Natural killer cell (primary cell): ENCODE data around the gene ERICH3. TPM values are rescaled to one million over a fixed set of nuclear protein-coding genes. Genes with fewer than 3 reads are reported as not detected.

Experiments
- ATAC-seq, 3 donors: fragments of 150-1000 bp in 2 of 3; fragments of 200-7000 bp in 1 of 3; cut with Tn5 transposase; 1 replicate in 1 of 3; 2 replicates in 2 of 3; pipeline ENCODE4 v1.10.0; 2021; ENCODE audit warnings: mild to moderate bottlenecking in 2 of 3, moderate library complexity in 2 of 3
- DNase-seq, 2 donors: peaks; one replicate each; pipeline versions ENCODE4 v3.0.0 to v3.0.0-alpha.2; 2013 to 2021; ENCODE audit warnings: mixed read lengths in 1 of 2
- H3K27ac ChIP-seq: one replicate; pipeline ENCODE4 v1.5.1; 2013; ENCODE audit warnings: mild to moderate bottlenecking, low read length
- H3K27me3 ChIP-seq: one replicate; pipeline ENCODE4 v1.6.1; 2013; ENCODE audit warnings: low read length; ENCODE audit not compliant: control insufficient read depth, insufficient read depth
- H3K36me3 ChIP-seq: one replicate; pipeline ENCODE4 v1.6.1; 2013; ENCODE audit warnings: low read length; ENCODE audit not compliant: control insufficient read depth, insufficient read depth
- H3K4me1 ChIP-seq: one replicate; pipeline ENCODE4 v1.6.1; 2013; ENCODE audit warnings: low read length; ENCODE audit not compliant: control insufficient read depth, insufficient read depth
- H3K4me3 ChIP-seq: one replicate; pipeline ENCODE4 v1.5.1; 2013; ENCODE audit warnings: low read length
- H3K9me3 ChIP-seq: one replicate; pipeline ENCODE4 v1.6.1; 2013; ENCODE audit warnings: low read length; ENCODE audit not compliant: control insufficient read depth, insufficient read depth
- H3K27ac Mint-ChIP-seq, 2 donors: one replicate each; pipeline ENCODE4 v1.8.0; 2022; ENCODE audit warnings: mild to moderate bottlenecking in 2 of 2, mixed read lengths in 2 of 2, moderate library complexity in 1 of 2
- H3K27me3 Mint-ChIP-seq, 2 donors: one replicate each; pipeline ENCODE4 v1.8.0; 2022; ENCODE audit warnings: low read depth in 2 of 2, mixed read lengths in 2 of 2
- H3K36me3 Mint-ChIP-seq: one replicate; pipeline ENCODE4 v1.8.0; 2022; ENCODE audit warnings: mixed read lengths
- H3K4me1 Mint-ChIP-seq, 2 donors: one replicate each; pipeline ENCODE4 v1.8.0; 2022; ENCODE audit warnings: mixed read lengths in 2 of 2
- H3K4me3 Mint-ChIP-seq: one replicate; pipeline ENCODE4 v1.8.0; 2022; ENCODE audit warnings: mild to moderate bottlenecking, moderate library complexity, mixed read lengths
- H3K9me3 Mint-ChIP-seq, 2 donors: one replicate each; pipeline ENCODE4 v1.8.0; 2022; ENCODE audit warnings: mixed read lengths in 2 of 2
- WGBS: methylation state at CpG from one replicate; pipeline ENCODE4 v1.1.7; 2013; ENCODE audit warnings: missing lambda C conversion rate; ENCODE audit not compliant: insufficient coverage; 5-methylcytosine and 5-hydroxymethylcytosine counted together
- intact Hi-C: fragments of 100-400 bp; cut with micrococcal nuclease; formaldehyde crosslinking; loops from one replicate; pipeline ENCODE4 v1.14.2; 2022
- total RNA-seq, 4 donors: library from RNA; stranded (reverse); fragments of 120-200 nt in 1 of 4; gene quantifications; one replicate each; pipeline versions ENCODE4 v1.2.3 to v1.2.4, GENCODE V29; 2013 to 2022
- TF ChIP-seq, protein P1 (sequence below): fragments of 200-600 bp; IDR thresholded peaks from one replicate; pipeline ENCODE4 v1.8.0; 2022; ENCODE audit warnings: antibody characterized with exemption

The ERICH3 gene
- total RNA-seq, 3 donors from 2014 or later (not counting 1 experiment from before 2014, with no cell fraction given) = 0.64 to 1.0 (median 0.68) TPM

DNA sequence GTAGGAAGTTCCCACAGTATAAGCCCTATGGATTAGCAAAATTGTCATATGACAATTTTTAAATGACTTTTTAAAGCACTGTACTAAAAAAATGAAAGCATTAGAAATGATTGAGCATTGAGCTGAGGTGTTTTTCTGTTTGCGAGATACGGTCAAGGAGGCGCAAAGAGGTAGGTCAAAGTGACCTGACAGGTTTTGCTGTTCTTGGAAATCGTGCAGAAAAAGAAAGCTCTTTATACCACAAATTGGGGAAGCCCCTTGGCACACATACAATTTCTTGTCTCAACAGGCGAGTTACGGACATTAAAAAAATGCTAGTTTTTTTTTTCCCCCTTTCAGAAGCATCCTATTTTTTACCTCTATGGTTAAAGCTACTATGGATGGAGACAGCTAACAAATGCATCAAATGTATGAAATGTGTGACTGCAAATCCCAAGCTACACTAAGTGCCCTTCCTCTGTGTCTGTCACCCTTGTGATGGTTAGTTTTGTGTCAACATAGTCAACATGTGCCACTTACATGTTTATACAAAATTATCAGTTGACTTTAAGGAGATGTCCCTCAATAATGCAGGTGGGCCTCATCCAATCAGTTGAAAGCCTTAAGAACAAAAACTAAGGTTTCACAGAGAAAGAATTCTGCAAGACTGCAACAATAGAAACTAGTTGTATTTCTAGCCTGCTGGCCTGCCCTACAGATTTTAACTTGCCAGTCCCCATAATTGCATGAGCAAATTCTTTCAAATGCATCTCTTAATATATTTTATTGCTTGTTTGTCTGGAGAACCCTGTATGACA lies 30.0 kb upstream of the ERICH3 start:
- Histone ChIP-seq H3K9me3 (no peaks in the 10 kb centered on the region), H3K27ac (no peak overlapping the region)
- intact Hi-C loops = no loop called here

DNA sequence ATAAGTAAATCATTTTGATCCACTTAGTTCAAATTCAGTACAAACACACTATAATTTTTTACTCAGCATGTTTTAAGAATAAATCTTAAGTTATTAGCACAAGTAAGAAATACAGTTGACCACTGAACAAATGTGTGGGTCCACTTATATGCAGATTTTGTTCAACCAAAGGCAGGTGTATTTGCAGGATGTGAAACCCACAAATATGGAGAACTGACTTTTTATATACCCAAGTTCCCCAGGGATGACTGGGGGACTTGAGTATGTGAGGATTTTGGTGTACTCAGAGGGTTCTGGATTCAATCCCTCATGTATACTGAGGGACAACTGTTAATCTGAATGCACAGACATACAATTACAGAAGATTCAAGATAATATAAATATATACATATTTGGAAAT lies 25.7 kb upstream of the ERICH3 start:
- Histone ChIP-seq H3K9me3 (no peaks in the 10 kb centered on the region), H3K27ac (no peak overlapping the region), H3K4me1 (no peaks in the 10 kb centered on the region), H3K36me3 (peaks cover 3% of the 10 kb centered on the region), H3K4me3 (no peak overlapping the region), H3K27me3 (no peaks in the 10 kb centered on the region)
- no peak for DNase-seq
- H3K36me3 Mint-ChIP-seq = peaks cover 11% of the 10 kb centered on the region
- no peaks in the 10 kb centered on the region for H3K9me3 Mint-ChIP-seq
- no peaks in the 10 kb centered on the region for H3K27me3 Mint-ChIP-seq
- no peak overlapping the region for H3K27ac Mint-ChIP-seq
- no peak for ATAC-seq
- H3K4me1 Mint-ChIP-seq = peaks cover 10 to 16% of the 10 kb centered on the region in 2 donors
- no peak overlapping the region for H3K4me3 Mint-ChIP-seq
- intact Hi-C loops = no loop called here
- TF ChIP-seq, protein P1, sequence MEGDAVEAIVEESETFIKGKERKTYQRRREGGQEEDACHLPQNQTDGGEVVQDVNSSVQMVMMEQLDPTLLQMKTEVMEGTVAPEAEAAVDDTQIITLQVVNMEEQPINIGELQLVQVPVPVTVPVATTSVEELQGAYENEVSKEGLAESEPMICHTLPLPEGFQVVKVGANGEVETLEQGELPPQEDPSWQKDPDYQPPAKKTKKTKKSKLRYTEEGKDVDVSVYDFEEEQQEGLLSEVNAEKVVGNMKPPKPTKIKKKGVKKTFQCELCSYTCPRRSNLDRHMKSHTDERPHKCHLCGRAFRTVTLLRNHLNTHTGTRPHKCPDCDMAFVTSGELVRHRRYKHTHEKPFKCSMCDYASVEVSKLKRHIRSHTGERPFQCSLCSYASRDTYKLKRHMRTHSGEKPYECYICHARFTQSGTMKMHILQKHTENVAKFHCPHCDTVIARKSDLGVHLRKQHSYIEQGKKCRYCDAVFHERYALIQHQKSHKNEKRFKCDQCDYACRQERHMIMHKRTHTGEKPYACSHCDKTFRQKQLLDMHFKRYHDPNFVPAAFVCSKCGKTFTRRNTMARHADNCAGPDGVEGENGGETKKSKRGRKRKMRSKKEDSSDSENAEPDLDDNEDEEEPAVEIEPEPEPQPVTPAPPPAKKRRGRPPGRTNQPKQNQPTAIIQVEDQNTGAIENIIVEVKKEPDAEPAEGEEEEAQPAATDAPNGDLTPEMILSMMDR = no peak

More for the DNA sequence above, 30.0 kb upstream of the ERICH3 start:
- Mint-ChIP-seq H3K9me3 (no peaks in the 10 kb centered on the region), H3K4me1 (peaks cover 10 to 17% of the 10 kb centered on the region in 2 donors), H3K36me3 (peaks cover 19% of the 10 kb centered on the region), H3K4me3 (no peak overlapping the region), H3K27ac (peak overlapping the region; percentile 36 to 45), H3K27me3 (no peaks in the 10 kb centered on the region)
- no peak overlapping the region for H3K4me3 ChIP-seq
- TF ChIP-seq, protein P1 = no peak
- no peak for ATAC-seq
- 59% methylated on average over 6 of the region's 6 CpGs for WGBS
- no peaks in the 10 kb centered on the region for H3K27me3 ChIP-seq
- no peak for DNase-seq
- peaks cover 23% of the 10 kb centered on the region for H3K36me3 ChIP-seq
- no peaks in the 10 kb centered on the region for H3K4me1 ChIP-seq

DNA sequence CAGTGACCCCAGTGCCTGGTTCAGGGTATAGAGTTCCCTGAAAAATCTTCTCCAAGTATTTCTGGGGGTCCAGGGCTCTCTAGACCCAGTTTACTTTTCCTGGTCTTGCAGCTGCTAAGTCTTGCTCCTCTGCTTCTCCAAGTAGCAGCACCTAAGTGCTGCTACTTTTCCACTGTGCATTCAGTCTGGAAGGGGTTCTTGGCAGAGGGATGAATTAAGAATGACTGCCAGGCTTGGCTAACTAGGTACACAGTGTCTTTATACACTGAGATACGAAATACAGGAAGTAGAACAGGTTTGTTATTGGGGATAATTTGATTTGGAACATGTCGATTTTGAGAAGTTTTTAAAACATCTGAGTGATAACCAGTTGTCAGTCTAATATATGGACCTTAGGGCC lies 24.2 kb upstream of the ERICH3 start:
- no peak for ATAC-seq
- intact Hi-C loops = no loop called here
- no peak for DNase-seq
- no peak overlapping the region for H3K4me3 ChIP-seq
- Mint-ChIP-seq H3K36me3 (no peaks in the 10 kb centered on the region), H3K27ac (no peak overlapping the region), H3K4me3 (no peak overlapping the region), H3K4me1 (peaks cover 0 to 5% of the 10 kb centered on the region in 2 donors), H3K9me3 (no peaks in the 10 kb centered on the region), H3K27me3 (no peaks in the 10 kb centered on the region)
- TF ChIP-seq, protein P1 = no peak
- peaks cover under 1% of the 10 kb centered on the region for H3K36me3 ChIP-seq
- H3K27ac ChIP-seq = no peak overlapping the region
- H3K4me1 ChIP-seq = no peaks in the 10 kb centered on the region
- no peaks in the 10 kb centered on the region for H3K9me3 ChIP-seq
- 80% methylated on average over 2 of the region's 2 CpGs for WGBS
- H3K27me3 ChIP-seq = no peaks in the 10 kb centered on the region

DNA sequence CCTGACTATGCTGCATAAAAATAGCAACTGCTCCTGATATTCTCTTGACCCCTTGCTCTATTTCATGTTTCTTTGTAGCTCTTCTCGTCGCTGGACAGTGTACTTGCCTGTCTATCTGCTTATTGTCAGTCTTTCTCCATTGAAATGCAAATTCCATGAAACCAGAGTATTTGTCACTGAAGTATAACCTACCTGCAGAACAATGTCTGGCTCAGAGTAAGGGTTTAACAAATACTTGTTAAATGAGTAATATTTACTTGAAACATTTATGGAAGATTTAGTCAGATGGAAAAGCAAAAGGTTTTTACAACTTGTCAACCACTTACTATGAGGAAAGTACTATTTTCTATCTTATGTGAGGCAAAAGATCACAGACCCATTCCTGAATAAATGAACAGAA lies 19.9 kb upstream of the ERICH3 start:
- Mint-ChIP-seq H3K27me3 (peaks cover 0 to 5% of the 10 kb centered on the region in 2 donors), H3K4me3 (no peak overlapping the region), H3K4me1 (peaks cover 0 to 7% of the 10 kb centered on the region in 2 donors), H3K36me3 (no peaks in the 10 kb centered on the region), H3K9me3 (no peaks in the 10 kb centered on the region), H3K27ac (no peak overlapping the region)
- H3K4me3 ChIP-seq = no peak overlapping the region
- no peaks in the 10 kb centered on the region for H3K4me1 ChIP-seq
- intact Hi-C loops = no loop called here
- TF ChIP-seq, protein P1 = no peak
- H3K27ac ChIP-seq = no peak overlapping the region
- 93% methylated on average over 2 of the region's 2 CpGs for WGBS
- H3K27me3 ChIP-seq = no peaks in the 10 kb centered on the region
- no peak for DNase-seq
- H3K9me3 ChIP-seq = no peaks in the 10 kb centered on the region
- ATAC-seq = no peak
- H3K36me3 ChIP-seq = no peaks in the 10 kb centered on the region
